DND-41 (cell line): ENCODE data around the gene FOXP1.
A peak's percentile ranks its signal among the peaks of the same experiment; 100 is the strongest.

Experiments
- ATAC-seq: fragments of 200-7000 bp; cut with Tn5 transposase; 3 replicates; pipeline ENCODE4 v1.9.1; 2021; ENCODE audit warnings: low read depth; ENCODE audit not compliant: insufficient read depth
- DNase-seq: peaks from one replicate; pipeline ENCODE4 v3.0.0-alpha.2; 2020
- H2AFZ ChIP-seq: 2 replicates; pipeline ENCODE4 v1.6.0; 2012; ENCODE audit warnings: low read depth, low read length
- H3K27ac ChIP-seq: 2 replicates; pipeline ENCODE4 v1.5.1; 2012; ENCODE audit warnings: low read length, inconsistent platforms
- H3K27me3 ChIP-seq: fragments of 200-600 bp; sonication (generic); 2 replicates; pipeline ENCODE4 v1.6.0; 2012; ENCODE audit warnings: low read length, mild to moderate bottlenecking, inconsistent platforms; ENCODE audit not compliant: insufficient read depth, poor library complexity
- H3K36me3 ChIP-seq: 2 replicates; pipeline ENCODE4 v1.5.1; 2012; ENCODE audit warnings: low read length, inconsistent platforms; ENCODE audit not compliant: insufficient read depth
- H3K4me1 ChIP-seq: 2 replicates; pipeline ENCODE4 v1.5.1; 2012; ENCODE audit warnings: mild to moderate bottlenecking, low read length; ENCODE audit not compliant: insufficient read depth
- H3K4me2 ChIP-seq: 2 replicates; pipeline ENCODE4 v1.6.0; 2012; ENCODE audit warnings: mild to moderate bottlenecking, moderate library complexity, low read length, inconsistent platforms; ENCODE audit not compliant: insufficient read depth
- H3K4me3 ChIP-seq, 2 experiments: fragments of 200-600 bp in 1 of 2; shearing (Covaris generic) in 1 of 2; 2 replicates each; pipeline ENCODE4 v1.5.1; 2012 to 2016; ENCODE audit warnings: inconsistent platforms in 2 of 2, low read length in 2 of 2, mild to moderate bottlenecking in 2 of 2, low read depth in 1 of 2, moderate library complexity in 1 of 2
- H3K79me2 ChIP-seq: 2 replicates; pipeline ENCODE4 v1.6.0; 2012; ENCODE audit warnings: low read length, inconsistent platforms; ENCODE audit not compliant: insufficient read depth
- H3K9ac ChIP-seq: 2 replicates; pipeline ENCODE4 v1.6.0; 2012; ENCODE audit warnings: low read depth, mild to moderate bottlenecking, inconsistent platforms, low read length, moderate library complexity
- H3K9me3 ChIP-seq: 2 replicates; pipeline ENCODE4 v1.5.1; 2012; ENCODE audit warnings: low read length, moderate library complexity, mild to moderate bottlenecking, inconsistent platforms; ENCODE audit not compliant: insufficient read depth, severe bottlenecking
- H4K20me1 ChIP-seq: 2 replicates; pipeline ENCODE4 v1.6.0; 2012; ENCODE audit warnings: low read length; ENCODE audit not compliant: insufficient read depth
- CTCF ChIP-seq: IDR thresholded peaks from 2 replicates; pipeline ENCODE4 v1.5.1; 2012; ENCODE audit warnings: borderline replicate concordance, low read length, moderate library complexity, mild to moderate bottlenecking; ENCODE audit not compliant: poor library complexity, severe bottlenecking; ENCODE audit errors: extremely low read depth
- EZH2 ChIP-seq: IDR thresholded peaks from 3 replicates; pipeline ENCODE4 v1.6.1; 2012; ENCODE audit warnings: borderline replicate concordance, low read depth, mild to moderate bottlenecking, moderate library complexity, low read length, inconsistent platforms; ENCODE audit not compliant: severe bottlenecking

Gene FOXP1

GRCh38 chr3:71579935-71580406, 3.6 kb downstream of the FOXP1 start:
- no peak for ATAC-seq
- peak overlapping the region in 1 of 2 experiments; percentile 82; a peak in 1 of 4 replicates for H3K4me3 ChIP-seq
- peaks cover 28% of the 10 kb centered on the region for H3K4me1 ChIP-seq
- H4K20me1 ChIP-seq = peaks cover 11% of the 10 kb centered on the region; the same call in 1 of the 2 replicates
- no peaks in the 10 kb centered on the region for H3K9me3 ChIP-seq
- H2AFZ ChIP-seq = no peak overlapping the region
- DNase-seq = peak; percentile 10
- TF ChIP-seq EZH2 (no peak), CTCF (no peak)
- peaks cover 78% of the 10 kb centered on the region for H3K79me2 ChIP-seq
- no peak overlapping the region; the same call in 1 of the 2 replicates for H3K27ac ChIP-seq
- H3K4me2 ChIP-seq = peak overlapping the region; percentile 65
- no peaks in the 10 kb centered on the region for H3K27me3 ChIP-seq
- H3K9ac ChIP-seq = peak overlapping the region; percentile 99; the same call in 1 of the 2 replicates
- H3K36me3 ChIP-seq = peaks cover 30% of the 10 kb centered on the region

GRCh38 chr3:71579326-71579934, 4.1 kb downstream of the FOXP1 start:
- ATAC-seq = no peak
- H2AFZ ChIP-seq = no peak overlapping the region
- H4K20me1 ChIP-seq = peaks cover 11% of the 10 kb centered on the region; the same call in 1 of the 2 replicates
- H3K79me2 ChIP-seq = peaks cover 83% of the 10 kb centered on the region
- H3K9me3 ChIP-seq = no peaks in the 10 kb centered on the region
- H3K27ac ChIP-seq = no peak overlapping the region
- H3K9ac ChIP-seq = peak overlapping the region; percentile 99; the same call in 1 of the 2 replicates
- peak overlapping the region; percentile 65 for H3K4me2 ChIP-seq
- H3K4me3 ChIP-seq = no peak overlapping the region
- peaks cover 32% of the 10 kb centered on the region for H3K36me3 ChIP-seq
- H3K4me1 ChIP-seq = peaks cover 23% of the 10 kb centered on the region
- no peak for DNase-seq
- TF ChIP-seq EZH2 = no peak
- TF ChIP-seq CTCF = no peak
- no peaks in the 10 kb centered on the region for H3K27me3 ChIP-seq

GRCh38 chr3:71578054-71578751, 5.3 kb downstream of the FOXP1 start:
- Histone ChIP-seq H3K27me3 (no peaks in the 10 kb centered on the region), H2AFZ (no peak overlapping the region), H3K36me3 (peaks cover 34% of the 10 kb centered on the region), H3K79me2 (peaks cover 90% of the 10 kb centered on the region), H3K4me1 (peaks cover 23% of the 10 kb centered on the region), H3K9me3 (no peaks in the 10 kb centered on the region), H4K20me1 (peaks cover 13% of the 10 kb centered on the region; the same call in 1 of the 2 replicates), H3K27ac (no peak overlapping the region), H3K9ac (no peak overlapping the region), H3K4me3 (no peak overlapping the region), H3K4me2 (no peak overlapping the region)
- ATAC-seq (no peak), DNase-seq (no peak)
- TF ChIP-seq EZH2 (no peak), CTCF (no peak)
